Prostate gland (tissue), 2 donors: ENCODE measurements around the gene C2orf72. TPM values are rescaled to one million over a fixed set of nuclear protein-coding genes. Genes with fewer than 3 reads are reported as not detected.

Experiments
- DNase-seq: peaks from one replicate; pipeline ENCODE4 v3.0.0-alpha.2; 2019; ENCODE audit warnings: low spot score
- H3K27ac ChIP-seq, 2 donors: fragments of 200-600 bp; sonication (generic); 2 replicates each; pipeline ENCODE4 v1.5.1; 2017 to 2019
- H3K27me3 ChIP-seq: fragments of 200-600 bp; sonication (generic); replicated peaks from 2 replicates; pipeline ENCODE4 v1.5.1; 2019; ENCODE audit not compliant: insufficient read depth
- H3K36me3 ChIP-seq, 2 donors: fragments of 200-600 bp; sonication (generic); 1 replicate in 1 of 2; 2 replicates in 1 of 2; pipeline versions ENCODE4 v1.5.1 to v1.8.1; 2017 to 2019
- H3K4me1 ChIP-seq: fragments of 200-600 bp; sonication (generic); replicated peaks from 2 replicates; pipeline ENCODE4 v1.5.1; 2019
- H3K4me3 ChIP-seq, 2 donors: fragments of 200-600 bp; sonication (generic); 2 replicates each; pipeline ENCODE4 v1.5.1; 2017 to 2019
- H3K9me3 ChIP-seq: fragments of 200-600 bp; sonication (generic); 2 replicates; pipeline ENCODE4 v1.5.1; 2017
- POLR2A ChIP-seq: fragments of 450-650 bp; IDR thresholded peaks from one replicate; pipeline ENCODE4 v1.6.1; 2016; ENCODE audit warnings: antibody characterized with exemption, mild to moderate bottlenecking
- POLR2AphosphoS5 ChIP-seq: sonication (generic); formaldehyde crosslinking; IDR thresholded peaks from one replicate; pipeline ENCODE4 v1.6.1; 2017; ENCODE audit warnings: antibody characterized with exemption
- WGBS: methylation state at CpG from one replicate; pipeline ENCODE4 v1.1.5; 2018; 5-methylcytosine and 5-hydroxymethylcytosine counted together
- intact Hi-C: fragments of 100-400 bp; cut with DNase I; formaldehyde crosslinking; loops from one replicate; pipeline ENCODE4 v1.14.2; 2022
- total RNA-seq, 2 donors: library from RNA; depleted of rRNA; stranded (reverse); fragments of >200 nt; gene quantifications; one replicate each; pipeline ENCODE4 v1.1.0, GENCODE V29; 2016
- TF ChIP-seq, protein P1 (sequence below), 4 experiments: fragments of 200-600 bp in 2 of 4; fragments of 450-650 bp in 2 of 4; sonication (generic) in 2 of 4; IDR thresholded peaks; 1 replicate in 3 of 4; 2 replicates in 1 of 4; pipeline ENCODE4 v1.5.1; 2016 to 2019; ENCODE audit warnings: antibody characterized with exemption in 4 of 4, mild to moderate bottlenecking in 2 of 4, moderate library complexity in 2 of 4

The C2orf72 gene
- total RNA-seq, 2 donors from 2014 or later, result 7.2 to 13.0 TPM

DNA sequence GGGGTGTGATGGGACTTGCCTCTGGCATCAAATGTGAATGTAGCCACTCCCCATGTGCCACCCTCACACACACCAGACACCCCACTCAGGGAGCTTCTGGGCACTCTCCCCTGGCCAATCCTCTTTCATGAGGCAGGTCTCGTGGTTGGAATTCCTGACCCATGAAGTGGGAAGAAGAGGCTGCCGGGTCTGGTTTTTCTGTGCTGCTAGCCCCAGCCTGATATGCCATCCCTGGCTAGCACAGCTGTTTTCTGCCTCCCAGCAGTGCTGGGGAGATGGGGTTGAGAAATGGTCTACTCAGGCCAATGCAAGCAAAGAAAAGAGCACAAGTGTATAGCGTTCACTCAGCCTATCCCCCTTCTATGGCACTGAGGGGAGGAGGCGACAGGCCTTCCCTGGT lies 1.2 kb upstream of the C2orf72 start:
- no peak overlapping the region for H3K27ac ChIP-seq
- H3K36me3 ChIP-seq, result no peaks in the 10 kb centered on the region
- WGBS, result 80% methylated on average over 4 of the region's 4 CpGs
- H3K4me3 ChIP-seq, result no peak overlapping the region
- TF ChIP-seq POLR2AphosphoS5 (no peak), POLR2A (no peak)
- TF ChIP-seq, protein P1, sequence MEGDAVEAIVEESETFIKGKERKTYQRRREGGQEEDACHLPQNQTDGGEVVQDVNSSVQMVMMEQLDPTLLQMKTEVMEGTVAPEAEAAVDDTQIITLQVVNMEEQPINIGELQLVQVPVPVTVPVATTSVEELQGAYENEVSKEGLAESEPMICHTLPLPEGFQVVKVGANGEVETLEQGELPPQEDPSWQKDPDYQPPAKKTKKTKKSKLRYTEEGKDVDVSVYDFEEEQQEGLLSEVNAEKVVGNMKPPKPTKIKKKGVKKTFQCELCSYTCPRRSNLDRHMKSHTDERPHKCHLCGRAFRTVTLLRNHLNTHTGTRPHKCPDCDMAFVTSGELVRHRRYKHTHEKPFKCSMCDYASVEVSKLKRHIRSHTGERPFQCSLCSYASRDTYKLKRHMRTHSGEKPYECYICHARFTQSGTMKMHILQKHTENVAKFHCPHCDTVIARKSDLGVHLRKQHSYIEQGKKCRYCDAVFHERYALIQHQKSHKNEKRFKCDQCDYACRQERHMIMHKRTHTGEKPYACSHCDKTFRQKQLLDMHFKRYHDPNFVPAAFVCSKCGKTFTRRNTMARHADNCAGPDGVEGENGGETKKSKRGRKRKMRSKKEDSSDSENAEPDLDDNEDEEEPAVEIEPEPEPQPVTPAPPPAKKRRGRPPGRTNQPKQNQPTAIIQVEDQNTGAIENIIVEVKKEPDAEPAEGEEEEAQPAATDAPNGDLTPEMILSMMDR (IDR thresholded peaks at IDR 0.05), result no peak
- no peaks in the 10 kb centered on the region for H3K27me3 ChIP-seq
- DNase-seq, result no peak
- H3K4me1 ChIP-seq, result no peaks in the 10 kb centered on the region
- no peaks in the 10 kb centered on the region for H3K9me3 ChIP-seq
- intact Hi-C loops, result no loop called here

DNA sequence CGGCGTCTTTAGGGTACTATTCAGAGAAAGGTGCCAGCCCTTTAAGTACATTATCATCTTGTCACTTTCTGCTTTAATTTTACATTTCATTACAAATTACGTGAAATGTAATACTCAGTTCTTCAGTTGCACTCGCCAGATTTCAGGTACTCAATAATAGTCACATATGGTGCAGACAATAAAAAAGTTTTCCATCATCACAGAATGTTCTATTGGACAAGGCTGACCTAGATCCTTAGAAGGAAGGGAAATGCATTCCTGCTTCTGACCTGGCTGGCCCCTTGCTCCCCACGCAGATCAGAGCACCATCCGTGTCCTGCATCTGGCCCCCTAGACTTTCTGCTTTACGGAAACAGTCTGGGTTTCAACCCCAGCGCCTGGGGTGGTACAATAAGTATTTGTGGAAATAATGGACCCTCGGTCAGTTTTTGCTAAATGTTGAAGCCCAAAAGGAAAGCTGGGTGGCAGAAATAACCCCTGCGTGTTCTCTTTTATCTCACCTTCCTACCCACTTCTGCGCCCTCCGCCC lies 681 bp upstream of the C2orf72 start:
- Histone ChIP-seq H3K36me3 (no peaks in the 10 kb centered on the region), H3K27me3 (no peaks in the 10 kb centered on the region), H3K4me3 (no peak overlapping the region), H3K9me3 (no peaks in the 10 kb centered on the region), H3K4me1 (no peaks in the 10 kb centered on the region), H3K27ac (no peak overlapping the region)
- 69% methylated on average over 12 of the region's 12 CpGs for WGBS
- intact Hi-C loops, result no loop called here
- no peak for TF ChIP-seq POLR2AphosphoS5
- no peak for TF ChIP-seq POLR2A
- TF ChIP-seq, protein P1 (IDR thresholded peaks at IDR 0.05), result no peak
- no peak for DNase-seq

DNA sequence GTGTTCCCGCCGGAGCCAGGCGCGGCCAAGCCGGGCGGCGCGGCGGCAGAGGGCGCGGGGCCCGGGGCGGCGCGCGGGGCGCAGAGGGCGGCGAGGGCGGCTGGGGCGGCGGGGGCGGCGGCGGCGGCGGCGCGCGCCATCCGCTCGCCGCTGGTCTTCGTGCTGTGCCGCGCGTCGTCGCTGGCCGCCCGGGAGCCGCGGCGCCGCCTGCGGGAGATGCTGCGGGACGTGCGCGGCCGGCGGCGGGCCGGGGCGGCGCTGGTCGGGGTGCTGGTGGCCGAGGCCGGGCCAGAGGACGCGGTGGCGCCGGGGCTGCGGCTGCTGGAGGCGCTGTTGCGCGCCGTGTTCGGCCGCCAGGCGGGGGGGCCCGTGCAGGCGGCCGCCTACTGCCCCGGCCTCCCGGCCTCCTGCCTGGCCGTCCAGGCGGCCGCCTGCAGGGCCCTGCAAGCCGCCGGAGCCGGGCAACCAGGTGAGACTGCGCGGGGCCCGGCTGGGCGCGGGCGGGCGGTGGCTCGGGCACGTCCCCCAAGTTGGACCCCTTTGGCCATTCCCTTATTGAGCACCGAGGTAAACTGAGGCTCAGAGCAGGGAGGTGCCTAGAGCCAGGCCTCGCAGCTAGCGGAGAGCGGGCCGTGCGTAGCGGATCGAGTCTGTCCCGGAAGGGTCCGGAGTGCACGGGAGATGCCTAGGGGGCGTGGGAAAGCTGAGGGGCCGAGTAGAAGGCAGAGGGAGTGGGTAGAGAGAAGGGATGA lies 584 bp downstream of the C2orf72 start:
- H3K4me1 ChIP-seq, result no peaks in the 10 kb centered on the region
- peak overlapping the region; percentile 25 to 37 for H3K4me3 ChIP-seq
- H3K27me3 ChIP-seq, result no peaks in the 10 kb centered on the region

DNA sequence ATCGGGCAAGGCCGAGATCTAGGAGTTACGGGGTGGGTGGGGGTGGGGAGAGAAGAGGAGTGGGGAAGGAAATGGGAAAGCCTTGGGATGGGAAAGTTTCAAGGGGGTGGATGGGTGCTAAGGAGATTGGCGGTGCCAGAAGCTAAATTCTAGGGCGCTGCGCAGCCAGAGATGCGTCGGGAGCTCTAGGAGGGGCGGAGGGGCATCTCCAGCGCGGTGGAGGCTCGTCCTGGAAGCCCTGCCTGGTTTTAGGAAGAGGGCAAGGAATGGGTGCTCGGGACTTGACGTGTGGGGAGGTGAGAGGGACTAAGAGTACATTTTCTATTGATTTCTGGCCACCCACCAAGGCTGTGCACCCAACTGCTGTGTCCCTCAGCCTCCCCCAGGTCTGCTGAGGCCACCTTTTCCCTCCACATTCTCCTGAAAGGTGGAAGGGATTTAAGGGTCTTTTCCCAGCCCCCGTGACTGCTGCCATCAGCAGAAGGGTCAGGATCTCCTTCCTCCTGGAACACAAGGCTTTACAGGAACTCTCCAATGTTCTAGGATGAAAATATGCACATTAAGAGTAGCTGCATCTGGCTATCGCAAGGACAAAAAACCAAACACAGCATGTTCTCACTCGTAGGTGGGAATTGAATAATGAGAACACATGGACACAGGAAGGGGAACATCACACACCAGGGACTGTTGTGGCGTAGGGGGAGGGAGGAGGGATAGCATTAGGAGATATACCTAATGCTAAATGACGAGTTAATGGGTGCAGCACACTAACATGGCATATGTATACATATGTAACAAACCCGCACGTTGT lies 1.4 kb downstream of the C2orf72 start:
- Histone ChIP-seq H3K27ac (no peak overlapping the region), H3K36me3 (no peaks in the 10 kb centered on the region), H3K9me3 (no peaks in the 10 kb centered on the region), H3K4me3 (peak overlapping the region; percentile 25 to 37), H3K27me3 (no peaks in the 10 kb centered on the region), H3K4me1 (no peaks in the 10 kb centered on the region)
- 26% methylated on average over 21 of the region's 21 CpGs for WGBS
- TF ChIP-seq, protein P1 (IDR thresholded peaks at IDR 0.05), result no peak
- no peak for TF ChIP-seq POLR2AphosphoS5
- no peak for TF ChIP-seq POLR2A
- intact Hi-C loops, result no loop called here
- no peak for DNase-seq

More for the DNA sequence above, 584 bp downstream of the C2orf72 start:
- intact Hi-C loops, result no loop called here
- peak; percentile 19 for DNase-seq
- Histone ChIP-seq H3K36me3 (no peaks in the 10 kb centered on the region), H3K9me3 (no peaks in the 10 kb centered on the region), H3K27ac (no peak overlapping the region)
- WGBS, result under 1% methylated on average over 78 of the region's 104 CpGs
- TF ChIP-seq POLR2AphosphoS5 (no peak), POLR2A (no peak)
- TF ChIP-seq, protein P1 (IDR thresholded peaks at IDR 0.05), result no peak
